Duodenal mucosa (tissue), 2 donors: ENCODE data around the gene ASXL1.
A peak's percentile ranks its signal among the peaks of the same experiment; 100 is the strongest.

Experiments
- H3K27ac ChIP-seq: one replicate; pipeline ENCODE4 v1.7.0; 2013; ENCODE audit warnings: low read depth, low read length
- H3K27me3 ChIP-seq, 2 donors: one replicate each; pipeline ENCODE4 v1.7.0; 2013; ENCODE audit warnings: low read length in 2 of 2, control low read depth in 1 of 2; ENCODE audit not compliant: insufficient read depth in 2 of 2, control insufficient read depth in 1 of 2
- H3K36me3 ChIP-seq, 2 donors: one replicate each; pipeline ENCODE4 v1.7.0; 2013; ENCODE audit warnings: low read length in 2 of 2, control low read depth in 1 of 2; ENCODE audit not compliant: insufficient read depth in 2 of 2, control insufficient read depth in 1 of 2
- H3K4me1 ChIP-seq, 2 donors: one replicate each; pipeline ENCODE4 v1.7.0; 2013; ENCODE audit warnings: low read length in 2 of 2, control low read depth in 1 of 2; ENCODE audit not compliant: insufficient read depth in 2 of 2, control insufficient read depth in 1 of 2
- H3K4me3 ChIP-seq, 2 donors: one replicate each; pipeline ENCODE4 v1.7.0; 2013; ENCODE audit warnings: low read length in 2 of 2, low read depth in 1 of 2
- H3K9ac ChIP-seq, 2 donors: one replicate each; pipeline ENCODE4 v1.7.0; 2013; ENCODE audit warnings: low read length in 2 of 2, low read depth in 1 of 2
- H3K9me3 ChIP-seq, 2 donors: one replicate each; pipeline ENCODE4 v1.7.0; 2013; ENCODE audit warnings: low read length in 2 of 2, control low read depth in 1 of 2; ENCODE audit not compliant: control insufficient read depth in 1 of 2

Gene ASXL1

DNA sequence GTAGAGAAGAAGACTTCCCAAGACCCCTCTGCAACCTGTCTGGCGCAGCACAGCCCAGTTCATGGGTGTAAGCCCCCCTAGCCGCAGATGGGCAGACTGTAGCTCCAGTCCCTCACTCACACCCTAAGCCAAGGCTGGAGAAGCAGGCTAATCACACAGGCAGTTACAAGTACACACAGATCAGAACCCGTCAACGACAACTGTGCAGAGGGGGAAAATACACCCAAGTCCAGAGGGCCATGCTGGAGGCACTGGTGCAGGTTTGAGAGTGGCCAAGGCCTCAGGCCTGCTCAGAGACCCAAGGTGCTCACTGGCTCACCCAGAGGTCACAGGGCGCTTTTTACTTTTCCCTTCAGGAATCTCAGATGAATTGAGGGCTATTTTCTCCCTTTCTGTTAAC is 120.9 kb downstream of the ASXL1 start:
- H3K9ac ChIP-seq = peak overlapping the region in 1 of 2 donors; percentile 31
- H3K27ac ChIP-seq = no peak overlapping the region
- no peaks in the 10 kb centered on the region for H3K36me3 ChIP-seq
- no peak overlapping the region for H3K4me3 ChIP-seq
- H3K4me1 ChIP-seq = peaks cover 74 to 79% of the 10 kb centered on the region in 2 donors
- H3K27me3 ChIP-seq = no peaks in the 10 kb centered on the region
- no peaks in the 10 kb centered on the region for H3K9me3 ChIP-seq

DNA sequence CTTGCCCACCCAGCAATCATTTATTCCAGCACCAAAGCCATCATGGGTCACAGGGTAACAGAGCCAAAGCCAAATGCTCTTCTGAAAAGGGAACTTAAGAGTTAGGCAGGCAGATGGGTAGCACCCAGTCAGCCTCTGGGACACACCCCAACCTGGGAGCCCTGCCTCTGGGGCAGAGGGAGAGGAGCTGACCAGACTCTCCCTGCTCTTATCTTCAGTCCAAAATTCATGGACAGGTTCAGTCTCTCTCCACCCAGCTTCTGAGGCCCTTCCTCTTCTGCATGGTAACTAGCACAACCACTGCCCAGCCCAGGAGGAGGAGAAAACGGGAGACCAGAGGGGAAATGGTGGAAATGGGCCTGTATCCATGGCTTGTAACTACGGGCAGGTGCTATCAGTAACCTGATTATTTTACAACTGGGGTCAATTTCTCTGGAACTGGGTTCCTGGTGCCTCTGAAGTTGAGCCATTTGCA is 121.6 kb downstream of the ASXL1 start:
- H3K27me3 ChIP-seq = no peaks in the 10 kb centered on the region
- H3K4me1 ChIP-seq = peaks cover 69 to 72% of the 10 kb centered on the region in 2 donors
- peak overlapping the region; percentile 56 to 71 for H3K9ac ChIP-seq
- peak overlapping the region in 1 of 2 donors; percentile 56 for H3K4me3 ChIP-seq
- no peaks in the 10 kb centered on the region for H3K36me3 ChIP-seq
- H3K9me3 ChIP-seq = no peaks in the 10 kb centered on the region
- H3K27ac ChIP-seq = peak overlapping the region; percentile 64

DNA sequence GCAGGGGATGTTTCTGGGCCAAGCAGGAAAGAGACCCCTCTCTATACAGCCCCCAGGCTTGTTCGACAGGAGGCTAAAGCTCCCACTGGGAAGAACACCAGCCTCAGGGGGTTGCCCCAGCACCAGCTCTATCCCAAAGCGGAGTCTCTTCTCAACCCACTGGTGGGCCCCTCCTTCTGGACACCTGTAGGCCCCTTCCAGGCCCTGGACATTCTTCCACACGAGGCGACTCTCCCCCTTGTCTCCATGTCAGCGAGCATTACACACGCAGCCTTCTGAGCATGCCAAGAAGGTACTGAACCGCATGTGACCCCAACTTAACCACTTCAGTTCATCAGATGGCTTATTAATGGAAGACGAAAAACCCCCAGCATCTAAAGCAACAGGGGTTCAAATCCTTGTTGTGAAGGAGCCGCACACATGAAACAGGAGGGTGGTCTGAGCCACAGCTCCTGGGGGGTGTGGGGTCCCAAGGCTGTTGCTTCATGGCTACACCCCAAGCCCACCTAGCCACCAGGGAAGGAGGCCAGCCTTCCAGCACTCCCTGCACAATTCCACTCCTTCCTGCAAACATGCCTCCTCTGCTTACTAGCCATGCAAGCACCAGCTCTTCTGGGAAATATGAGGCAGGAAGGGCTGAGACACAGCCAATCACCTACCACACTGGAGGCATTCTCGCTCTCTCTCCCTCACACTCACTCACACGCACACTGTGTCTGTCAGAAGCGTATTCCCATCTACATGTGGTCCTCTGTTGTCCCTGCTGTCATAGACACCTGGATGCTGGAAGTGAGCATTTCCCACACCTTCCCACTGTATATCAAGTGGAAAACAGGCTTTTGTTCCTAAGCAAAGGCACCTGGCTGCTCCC is 122.5 kb downstream of the ASXL1 start:
- H3K4me3 ChIP-seq = peak overlapping the region; percentile 28 to 56

DNA sequence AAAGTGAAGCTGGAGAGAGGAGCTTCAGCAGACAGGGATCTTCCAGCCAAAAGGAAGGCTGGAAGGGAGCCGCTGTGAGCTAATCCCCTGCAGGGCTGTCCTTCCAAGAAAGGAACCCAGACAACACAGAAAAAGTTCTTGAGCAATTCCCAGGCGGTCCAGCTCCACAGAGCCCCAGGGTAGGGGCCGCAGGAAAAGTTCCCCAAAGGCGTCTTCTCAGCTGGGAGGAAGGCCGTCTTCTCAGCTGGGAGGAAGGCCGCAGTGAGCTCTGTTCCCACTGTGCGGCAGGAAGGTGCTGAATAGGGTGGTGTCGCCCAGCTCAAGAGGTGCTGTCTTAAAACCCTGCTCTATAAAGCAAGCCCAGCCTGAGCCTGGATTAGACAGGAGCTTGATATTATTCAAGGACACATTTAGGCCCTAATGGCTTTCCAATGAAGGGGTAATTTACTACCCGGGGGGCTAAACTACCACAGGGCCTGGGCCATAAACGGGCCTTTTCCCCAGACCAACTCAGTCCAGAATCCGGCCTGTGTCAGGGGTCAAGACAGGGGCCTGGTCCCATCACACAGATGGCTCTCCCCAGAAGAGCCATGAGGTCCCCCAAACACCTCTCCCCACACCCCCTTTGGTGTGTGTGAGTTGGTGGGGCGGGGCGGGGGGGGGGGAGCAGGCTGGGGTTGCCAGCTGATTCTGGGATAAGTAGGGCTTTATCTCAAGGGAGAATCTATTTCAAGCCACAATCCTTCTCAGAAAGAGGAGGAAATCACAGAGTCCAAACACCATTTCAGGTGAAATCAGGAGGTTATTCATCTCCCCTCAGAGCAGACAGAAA is 123.4 kb downstream of the ASXL1 start:
- peaks cover 69 to 70% of the 10 kb centered on the region in 2 donors for H3K4me1 ChIP-seq
- peak overlapping the region; percentile 71 to 79 for H3K4me3 ChIP-seq
- peak overlapping the region; percentile 66 to 71 for H3K9ac ChIP-seq
- no peaks in the 10 kb centered on the region for H3K9me3 ChIP-seq
- no peaks in the 10 kb centered on the region for H3K27me3 ChIP-seq
- peak overlapping the region; percentile 67 for H3K27ac ChIP-seq
- H3K36me3 ChIP-seq = no peaks in the 10 kb centered on the region

More for the DNA sequence above, 122.5 kb downstream of the ASXL1 start:
- H3K36me3 ChIP-seq = no peaks in the 10 kb centered on the region
- H3K9ac ChIP-seq = peak overlapping the region; percentile 56 to 71
- H3K4me1 ChIP-seq = peaks cover 69 to 70% of the 10 kb centered on the region in 2 donors
- H3K27me3 ChIP-seq = no peaks in the 10 kb centered on the region
- H3K9me3 ChIP-seq = no peaks in the 10 kb centered on the region
- peak overlapping the region; percentile 64 for H3K27ac ChIP-seq

DNA sequence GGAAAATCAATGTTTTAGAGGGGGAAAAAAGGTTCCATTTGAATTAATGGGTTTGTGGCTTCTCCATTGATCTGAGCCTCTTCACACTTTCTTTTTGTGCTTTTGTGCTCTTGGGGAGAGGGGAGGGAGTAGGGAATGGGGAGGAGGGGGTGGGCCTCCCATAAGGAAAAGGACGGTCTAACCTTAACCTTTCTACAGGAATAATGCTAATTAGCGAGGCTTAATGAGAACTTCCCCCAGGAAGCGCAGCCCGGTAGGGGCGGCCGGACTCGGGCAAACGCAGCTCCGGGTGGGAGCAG is 124.0 kb downstream of the ASXL1 start:
- Histone ChIP-seq H3K4me1 (peaks cover 66 to 67% of the 10 kb centered on the region in 2 donors), H3K4me3 (peak overlapping the region; percentile 71 to 79), H3K27ac (peak overlapping the region; percentile 71), H3K9ac (peak overlapping the region; percentile 66 to 71), H3K27me3 (no peaks in the 10 kb centered on the region), H3K36me3 (no peaks in the 10 kb centered on the region), H3K9me3 (no peaks in the 10 kb centered on the region)

DNA sequence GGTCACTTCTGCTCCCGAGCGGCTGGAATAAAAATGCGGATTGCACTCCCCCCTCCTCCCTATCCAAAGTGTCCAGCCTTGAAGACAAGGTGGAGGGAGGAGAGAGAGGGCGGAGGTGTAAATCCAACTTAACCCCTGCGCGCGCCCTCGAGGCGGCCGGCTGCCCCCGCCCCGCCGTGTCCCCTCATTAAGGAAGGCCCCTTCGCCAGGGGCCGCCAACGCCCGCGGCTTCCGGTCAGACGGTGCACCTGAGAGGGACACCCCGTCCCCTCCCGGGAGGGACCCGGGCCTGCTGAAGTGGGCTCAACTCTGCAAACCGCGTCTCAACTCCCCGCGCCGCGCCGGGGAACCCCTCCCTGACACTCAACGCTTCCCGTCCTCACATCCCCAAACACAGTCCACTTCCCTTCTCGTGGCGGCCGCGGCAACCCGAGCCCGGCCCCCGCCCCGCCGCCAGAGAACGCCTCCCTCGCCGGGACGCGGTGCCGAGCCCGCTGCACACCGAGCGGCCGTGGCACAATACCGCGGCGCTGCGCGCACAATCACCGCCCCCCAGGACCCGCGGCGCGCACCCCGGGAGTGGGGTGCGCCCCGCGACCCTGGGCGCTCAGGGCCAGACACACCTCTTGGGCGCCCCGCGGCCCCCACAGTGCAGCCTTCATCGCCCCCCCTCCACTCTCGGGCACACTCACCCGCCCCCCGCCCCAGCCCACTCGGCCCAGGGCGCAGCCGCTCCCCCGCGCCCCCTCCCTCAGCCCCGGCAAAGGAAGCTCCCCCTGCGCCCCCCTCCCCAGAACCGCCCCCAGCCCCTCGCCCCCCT is 124.5 kb downstream of the ASXL1 start:
- Histone ChIP-seq H3K4me3 (peak overlapping the region; percentile 71 to 79), H3K9me3 (no peaks in the 10 kb centered on the region), H3K27ac (peak overlapping the region; percentile 71), H3K4me1 (peaks cover 60 to 61% of the 10 kb centered on the region in 2 donors), H3K27me3 (no peaks in the 10 kb centered on the region), H3K36me3 (no peaks in the 10 kb centered on the region), H3K9ac (peak overlapping the region; percentile 66 to 71)

DNA sequence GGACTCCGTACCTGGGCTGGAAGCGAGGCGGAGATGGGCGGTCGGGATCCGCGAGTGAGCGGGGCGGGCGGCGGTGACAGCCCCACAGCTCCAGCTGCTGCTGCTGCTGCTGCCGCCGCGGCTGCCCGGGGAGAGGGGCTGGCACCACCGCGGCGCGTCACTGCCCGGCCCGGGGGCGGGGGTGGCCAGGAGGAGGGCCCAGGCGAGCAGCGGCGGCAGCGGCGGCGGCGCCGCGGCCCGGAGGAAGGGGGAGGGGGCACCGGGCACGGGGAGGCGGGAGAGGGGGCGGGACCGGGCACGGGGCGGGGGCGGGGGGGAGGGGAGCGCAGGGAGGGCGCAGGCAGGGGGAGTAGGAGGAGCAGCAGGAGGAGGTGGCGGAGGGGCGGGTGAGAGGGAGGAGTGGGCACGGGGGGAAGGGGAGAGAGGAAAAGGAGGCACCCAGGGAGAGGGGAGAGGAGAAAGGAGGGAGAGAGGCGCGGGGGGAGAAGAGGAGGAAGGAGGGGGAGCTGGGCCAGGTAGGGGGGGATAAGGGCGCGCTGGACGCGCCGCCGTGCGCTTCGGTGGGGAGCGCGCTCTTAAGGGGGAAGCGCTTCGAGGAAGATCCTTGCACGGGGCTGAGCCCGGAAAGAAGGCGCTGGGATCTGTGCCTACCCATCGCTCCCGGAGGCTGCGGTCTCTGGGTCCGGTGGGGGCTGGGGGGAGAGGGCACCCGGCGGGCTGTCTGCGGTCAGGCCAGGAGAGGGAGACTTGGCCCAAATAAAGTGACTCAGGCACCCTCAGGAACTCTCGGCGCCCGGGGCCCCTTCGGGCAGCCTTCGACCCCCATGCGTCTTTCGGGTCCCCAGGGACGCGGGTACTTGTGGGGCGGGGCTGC is 125.5 kb downstream of the ASXL1 start:
- Histone ChIP-seq H3K36me3 (no peaks in the 10 kb centered on the region), H3K4me1 (peaks cover 51 to 52% of the 10 kb centered on the region in 2 donors), H3K9me3 (no peaks in the 10 kb centered on the region), H3K9ac (peak overlapping the region; percentile 55 to 64), H3K27me3 (no peaks in the 10 kb centered on the region), H3K4me3 (peak overlapping the region; percentile 79), H3K27ac (peak overlapping the region; percentile 71)

DNA sequence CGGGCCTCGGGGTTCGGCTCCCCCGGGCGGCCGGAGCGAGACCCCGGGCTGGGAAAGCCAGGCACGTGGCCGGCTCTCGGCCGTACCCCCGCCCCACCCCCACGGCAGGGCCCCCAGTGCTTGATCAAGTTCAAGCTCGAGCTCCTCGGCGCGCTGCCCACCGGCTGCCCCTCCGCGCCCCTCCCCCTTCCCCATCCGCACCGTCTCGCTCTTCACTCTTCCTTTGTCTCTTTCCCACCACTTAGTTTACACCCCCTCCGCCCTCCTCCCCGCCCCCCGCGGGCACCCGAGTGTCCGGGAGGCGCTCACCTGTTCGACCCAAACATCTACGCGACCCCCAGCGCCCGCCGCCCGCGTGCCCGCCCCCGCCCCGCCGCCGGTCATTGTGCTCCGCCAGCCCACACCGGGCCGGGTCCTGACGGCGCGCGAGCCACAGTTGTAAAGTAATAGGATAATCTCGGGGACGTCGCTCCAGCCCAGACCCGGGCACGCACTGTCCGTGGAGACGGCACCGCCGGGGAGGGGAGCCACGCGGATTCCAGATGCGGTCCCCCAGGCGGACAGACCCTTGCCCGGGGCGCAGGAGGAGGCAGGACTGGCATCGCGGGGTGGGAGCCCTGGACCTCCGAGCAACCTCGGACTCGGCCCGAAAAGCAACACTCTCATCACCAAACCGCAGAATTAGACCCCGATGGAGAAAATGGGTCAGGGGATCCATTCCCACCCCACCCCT is 126.3 kb downstream of the ASXL1 start:
- Histone ChIP-seq H3K36me3 (no peaks in the 10 kb centered on the region), H3K9me3 (no peaks in the 10 kb centered on the region), H3K4me3 (peak overlapping the region; percentile 73 to 79), H3K27ac (peak overlapping the region; percentile 56), H3K27me3 (no peaks in the 10 kb centered on the region), H3K9ac (peak overlapping the region; percentile 55 to 64), H3K4me1 (peaks cover 43 to 44% of the 10 kb centered on the region in 2 donors)
